HepG2 (cell line): ENCODE results near the gene SNAI1. TPM values are rescaled to one million over a fixed set of nuclear protein-coding genes. Genes with fewer than 3 reads are reported as not detected.

Source experiments
- ATAC-seq: fragments of 200-7000 bp; cut with Tn5 transposase; 3 replicates; pipeline ENCODE4 v1.9.1; 2020; ENCODE audit warnings: mild to moderate bottlenecking, moderate library complexity
- BruUV-seq: library from RNA; stranded (reverse); fragments of 400-500 nt; replicated peaks from 2 replicates; lab custom pipeline; 2021; lab: Mats Ljungman, UMichigan
- CTCF ChIA-PET: fragments of 300-600 bp; formaldehyde crosslinking; extraction: SDS; loops from one replicate; lab custom pipeline; 2021; ENCODE audit warnings: low total read pairs, inconsistent platforms, low intra/inter-chr PET ratio; lab: Yijun Ruan, JAX
- POLR2A ChIA-PET: fragments of 350-600 bp; sonication (Branson Sonifier 250); formaldehyde crosslinking; loops from one replicate; lab custom pipeline; 2020; ENCODE audit warnings: antibody characterized with exemption, inconsistent platforms; lab: Yijun Ruan, JAX
- DNase-seq: peaks from one replicate; pipeline ENCODE4 v3.0.0-alpha.2; 2015; ENCODE audit warnings: low spot score
- FAIRE-seq: peaks from 3 replicates; lab custom pipeline; 2011; peaks lifted over from hg19 to GRCh38; lab: Jason Lieb, UNC
- H2AFZ ChIP-seq: one replicate; pipeline ENCODE4 v1.6.1; 2011; ENCODE audit warnings: low read length, inconsistent platforms
- H3K27ac ChIP-seq: fragments of 300-600 bp; 3 replicates; pipeline ENCODE4 v1.8.0; 2011; ENCODE audit warnings: mixed run types, mild to moderate bottlenecking, mixed read lengths, low read length, inconsistent platforms; ENCODE audit not compliant: insufficient read depth; ENCODE audit errors: extremely low read length
- H3K27me3 ChIP-seq, 2 experiments: fragments of 200-600 bp in 1 of 2; 2 replicates in 1 of 2; 3 replicates in 1 of 2; pipeline versions ENCODE4 v1.6.0 to v1.8.0; 2011; ENCODE audit warnings: low read length in 2 of 2, mild to moderate bottlenecking in 2 of 2, moderate library complexity in 2 of 2, inconsistent platforms in 1 of 2; ENCODE audit not compliant: insufficient read depth in 2 of 2, control insufficient read depth in 1 of 2
- H3K36me3 ChIP-seq, 2 experiments: fragments of 200-600 bp in 1 of 2; replicated peaks in 1 of 2; 2 replicates in 1 of 2; 3 replicates in 1 of 2; pipeline versions ENCODE4 v1.5.1 to v1.8.0; 2011; ENCODE audit warnings: low read length in 2 of 2, inconsistent platforms in 1 of 2; ENCODE audit not compliant: insufficient read depth in 2 of 2, control insufficient read depth in 1 of 2
- H3K4me1 ChIP-seq: 2 replicates; pipeline ENCODE4 v1.5.1; 2012; ENCODE audit warnings: low read length, inconsistent platforms; ENCODE audit not compliant: insufficient read depth
- H3K4me2 ChIP-seq: 2 replicates; pipeline ENCODE4 v1.6.0; 2011; ENCODE audit warnings: low read depth, low read length, inconsistent platforms
- H3K4me3 ChIP-seq, 3 experiments: fragments of 200-600 bp in 1 of 3; sonication (generic), shearing (Covaris generic) in 1 of 3; replicated peaks in 1 of 3; 2 replicates each; pipeline ENCODE4 v1.5.1; 2011 to 2016; ENCODE audit warnings: low read length in 3 of 3, inconsistent platforms in 2 of 3, low read depth in 2 of 3, mild to moderate bottlenecking in 2 of 3, control low read depth in 1 of 3, mixed read lengths in 1 of 3; ENCODE audit not compliant: insufficient read depth in 1 of 3
- H3K79me2 ChIP-seq: one replicate; pipeline ENCODE4 v1.6.1; 2011; ENCODE audit warnings: low read length, inconsistent platforms; ENCODE audit not compliant: insufficient read depth
- H3K9ac ChIP-seq: 2 replicates; pipeline ENCODE4 v1.6.0; 2011; ENCODE audit warnings: mild to moderate bottlenecking, low read depth, low read length, inconsistent platforms; ENCODE audit not compliant: insufficient read depth
- H3K9me3 ChIP-seq: 2 replicates; pipeline ENCODE4 v1.5.1; 2012; ENCODE audit warnings: mild to moderate bottlenecking, low read length
- H4K20me1 ChIP-seq: 2 replicates; pipeline ENCODE4 v1.6.0; 2011; ENCODE audit warnings: inconsistent platforms, mild to moderate bottlenecking, low read length, moderate library complexity; ENCODE audit not compliant: insufficient read depth
- ATF2 ChIP-seq: sonication (generic); formaldehyde crosslinking; IDR thresholded peaks from 2 replicates; pipeline ENCODE4 v1.4.0; 2020; ENCODE audit warnings: missing genetic modification reagents
- FOXC1 ChIP-seq: sonication (generic); formaldehyde crosslinking; IDR thresholded peaks from 2 replicates; pipeline ENCODE4 v1.8.0; 2022; ENCODE audit warnings: mild to moderate bottlenecking, missing genetic modification reagents, borderline replicate concordance
- GATAD2A ChIP-seq: IDR thresholded peaks from 2 replicates; pipeline ENCODE4 v1.6.1; 2016
- IRF9 ChIP-seq: sonication (generic); formaldehyde crosslinking; IDR thresholded peaks from 2 replicates; pipeline ENCODE4 v1.8.0; 2022; ENCODE audit warnings: missing genetic modification reagents, mild to moderate bottlenecking, borderline replicate concordance
- MEF2D ChIP-seq: sonication (generic); formaldehyde crosslinking; IDR thresholded peaks from 2 replicates; pipeline ENCODE4 v1.5.1; 2020; ENCODE audit warnings: mild to moderate bottlenecking, missing genetic modification reagents
- MTERF4 ChIP-seq: sonication (generic); formaldehyde crosslinking; IDR thresholded peaks from 2 replicates; pipeline ENCODE4 v1.8.0; 2023; ENCODE audit warnings: mild to moderate bottlenecking, missing genetic modification reagents
- MXD4 ChIP-seq: IDR thresholded peaks from 2 replicates; pipeline ENCODE4 v1.6.1; 2016; ENCODE audit warnings: mild to moderate bottlenecking, missing biosample characterization, missing genetic modification reagents
- PAWR ChIP-seq: sonication (generic); formaldehyde crosslinking; IDR thresholded peaks from 2 replicates; pipeline ENCODE4 v1.4.0; 2020; ENCODE audit warnings: missing genetic modification reagents, mild to moderate bottlenecking, borderline replicate concordance
- PREB ChIP-seq: sonication (generic); formaldehyde crosslinking; IDR thresholded peaks from 2 replicates; pipeline ENCODE4 v1.4.0; 2020; ENCODE audit warnings: missing genetic modification reagents
- STAT6 ChIP-seq: sonication (generic); formaldehyde crosslinking; IDR thresholded peaks from 2 replicates; pipeline ENCODE4 v1.4.0; 2020; ENCODE audit warnings: missing genetic modification reagents, mild to moderate bottlenecking, borderline replicate concordance
- XBP1 ChIP-seq: sonication (generic); formaldehyde crosslinking; IDR thresholded peaks from 2 replicates; pipeline ENCODE4 v1.5.0; 2020; ENCODE audit warnings: missing genetic modification reagents
- ZNF615 ChIP-seq: sonication (generic); formaldehyde crosslinking; IDR thresholded peaks from 2 replicates; pipeline ENCODE4 v1.5.0; 2020; ENCODE audit warnings: mild to moderate bottlenecking, missing genetic modification reagents, borderline replicate concordance
- ZNF670 ChIP-seq: sonication (generic); formaldehyde crosslinking; IDR thresholded peaks from 2 replicates; pipeline ENCODE4 v1.8.0; 2022; ENCODE audit warnings: mild to moderate bottlenecking, missing genetic modification reagents, borderline replicate concordance
- WGBS: methylation state at CpG from one replicate; pipeline ENCODE4 v1.1.6; 2017; ENCODE audit warnings: low lambda C conversion rate; 5-methylcytosine and 5-hydroxymethylcytosine counted together
- in situ Hi-C: cut with HindIII; loops from 2 replicates; pipeline ENCODE4 v1.10.0; 2017; ENCODE audit warnings: low pct_unique_long_range_greater_than_20kb; ENCODE audit not compliant: extremely low pct_ligation_motif_present
- intact Hi-C: fragments of 100-400 bp; cut with micrococcal nuclease; formaldehyde crosslinking; loops from one replicate; pipeline ENCODE4 v1.10.0; 2022; ENCODE audit not compliant: unreplicated experiment
- polyA plus RNA-seq, 8 experiments: library from polyadenylated mRNA; depleted of rRNA in 3 of 8; stranded (reverse) in 7 of 8; unstranded in 1 of 8; fragments of >200 nt; fragmentation: Illumina TruSeq in 4 of 8; extraction: Trizol in 4 of 8; gene quantifications; 2 replicates each; pipeline versions ENCODE4 v1.2.1 to v1.2.3, GENCODE V29; 2011 to 2016; ENCODE audit warnings: low read depth in 4 of 8, missing spikeins in 1 of 8, mixed read lengths in 1 of 8; ENCODE audit not compliant: insufficient read depth in 1 of 8
- total RNA-seq, 5 experiments: library from RNA; depleted of rRNA; stranded (reverse); fragments of >200 nt; fragmentation: Illumina TruSeq; extraction: Trizol; gene quantifications; 2 replicates each; pipeline ENCODE4 v1.2.3, GENCODE V29; 2016; ENCODE audit warnings: low read depth in 1 of 5

Gene SNAI1
- total and polyA plus RNA-seq, 2 of the 13 experiments (the other 11 are each of a cell fraction or from before 2014, with no cell fraction given), result 1.3 to 1.4 TPM

DNA sequence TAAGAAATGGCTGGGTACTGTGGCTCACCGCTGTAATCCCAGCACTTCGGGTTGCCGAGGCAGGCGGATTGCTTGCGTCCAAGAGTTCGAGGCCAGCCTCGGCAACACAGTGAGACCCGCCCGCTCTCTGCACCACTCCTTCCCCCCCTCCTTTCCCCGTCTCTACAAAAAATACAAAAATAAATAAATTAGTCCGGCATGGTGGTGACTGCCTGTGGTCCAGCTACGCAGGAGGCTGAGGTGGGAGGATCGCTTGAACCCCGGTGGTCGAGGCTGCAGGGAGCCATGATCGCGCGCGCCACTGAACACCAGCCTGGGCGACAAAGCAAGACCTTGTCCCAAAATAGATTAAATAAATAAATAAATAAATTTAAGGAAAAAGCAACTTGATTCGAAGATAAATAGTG, 47.0 kb upstream of the SNAI1 start (continued):
- 0 out of 2 replicates have a peak, but pooled peaks have one; percentile 5 for TF ChIP-seq MTERF4 (CRISPR knock-in tag)

DNA sequence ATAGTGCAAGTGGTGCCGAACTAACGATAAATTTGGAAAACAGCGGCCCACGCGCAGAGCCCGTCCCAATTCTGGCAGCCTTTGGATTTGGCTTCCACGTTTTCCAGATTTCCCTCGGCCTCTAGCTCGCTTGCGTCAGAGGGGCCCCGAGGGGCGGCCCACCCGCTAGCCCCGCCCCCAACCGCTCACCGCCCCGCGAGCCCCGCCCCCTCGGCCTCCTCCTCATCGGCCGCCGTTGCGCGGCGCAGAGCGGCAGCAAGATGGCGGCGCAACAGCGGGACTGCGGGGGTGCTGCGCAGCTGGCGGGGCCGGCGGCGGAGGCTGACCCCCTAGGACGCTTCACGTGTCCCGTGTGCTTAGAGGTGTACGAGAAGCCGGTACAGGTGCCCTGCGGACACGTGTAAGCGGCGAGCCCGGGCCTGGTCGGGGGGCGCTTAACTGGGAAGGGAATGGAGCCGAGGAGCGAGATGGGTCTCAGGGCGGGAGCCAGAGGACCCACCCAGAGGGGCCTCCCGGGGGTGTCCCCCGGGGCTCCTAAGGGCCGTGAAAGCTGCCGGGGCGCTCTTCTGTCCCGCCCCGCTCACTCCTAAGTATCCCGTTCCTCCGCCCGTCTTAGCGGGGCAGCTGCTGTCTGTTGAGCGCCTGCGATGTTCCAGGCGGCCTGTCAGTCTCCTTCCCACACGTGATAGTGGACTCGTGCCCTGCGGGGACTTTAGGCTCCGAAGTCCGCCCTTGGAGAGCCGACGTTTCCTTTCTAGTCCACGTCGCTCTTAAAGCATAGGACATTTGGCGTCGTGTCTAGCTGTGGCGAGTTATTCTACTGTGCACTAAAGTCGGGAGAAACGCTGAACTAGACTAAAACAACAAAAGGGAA, 46.4 kb upstream of the SNAI1 start, which contains the start of gene RNF114:
RNF114 (plus strand) TSS at position 245 of the 874 bp plus-strand sequence; CDS start at position 261, 16 bp downstream.
- no peak for FAIRE-seq
- BruUV-seq, result no TSS peak
- CTCF ChIA-PET, result no interaction called here
- peaks cover 9 to 20% of the 10 kb centered on the region in 2 experiments; a peak in 4 of 5 replicates for H3K36me3 ChIP-seq
- peaks cover 50% of the 10 kb centered on the region for H3K79me2 ChIP-seq
- ATAC-seq, result peak; percentile 77
- no peaks in the 10 kb centered on the region; a peak in 2 of 5 replicates for H3K27me3 ChIP-seq
- peak within 1 kb of the TSS; percentile 80 to 99 (median 99) for H3K4me3 ChIP-seq
- under 1% methylated on average over 53 of the region's 79 CpGs for WGBS
- peak within 1 kb of the TSS; percentile 61 for H2AFZ ChIP-seq
- H3K27ac ChIP-seq, result peak within 1 kb of the TSS; percentile 78
- H3K4me1 ChIP-seq, result peaks cover 75% of the 10 kb centered on the region
- H3K4me2 ChIP-seq, result peak within 1 kb of the TSS; percentile 98
- H3K9me3 ChIP-seq, result no peaks in the 10 kb centered on the region
- intact Hi-C loops, result no loop called here
- H3K9ac ChIP-seq, result peak within 1 kb of the TSS; percentile 97
- H4K20me1 ChIP-seq, result peaks cover 33% of the 10 kb centered on the region
- in situ Hi-C loops, result no loop called here
- POLR2A ChIA-PET, result interaction anchor here (0.6 to 6.7 kb wide), 24 partner anchors 8 to 352 kb away, joined by 3 to 105 read pairs (median 4); partner anchors contain the start of genes SLC9A8, SNAI1 and SPATA2
- peak; percentile 87 for DNase-seq
- peak; percentile 96 for TF ChIP-seq IRF9 (CRISPR knock-in tag)
- no peak for TF ChIP-seq PAWR (CRISPR knock-in tag)
- peak; percentile 89 for TF ChIP-seq MXD4 (CRISPR knock-in tag)
- peak; percentile 72; the same call in 1 of the 2 replicates for TF ChIP-seq ZNF670
- 0 out of 2 replicates have a peak, but pooled peaks have one; percentile 32 for TF ChIP-seq FOXC1 (CRISPR knock-in tag)
- TF ChIP-seq ATF2, result peak; percentile 77
- TF ChIP-seq XBP1 (CRISPR knock-in tag), result peak; percentile 31
- peak; percentile 54 for TF ChIP-seq GATAD2A
- TF ChIP-seq STAT6 (CRISPR knock-in tag), result no peak; the same call in 1 of the 2 replicates
- TF ChIP-seq ZNF615 (CRISPR knock-in tag), result peak; percentile 94; the same call in 1 of the 2 replicates
- peak; percentile 65; the same call in 1 of the 2 replicates for TF ChIP-seq MEF2D (CRISPR knock-in tag)
- no peak; the same call in 1 of the 2 replicates for TF ChIP-seq PREB
